ENCODE measurements around the gene NFKBIB.

The NFKBIB gene

DNA sequence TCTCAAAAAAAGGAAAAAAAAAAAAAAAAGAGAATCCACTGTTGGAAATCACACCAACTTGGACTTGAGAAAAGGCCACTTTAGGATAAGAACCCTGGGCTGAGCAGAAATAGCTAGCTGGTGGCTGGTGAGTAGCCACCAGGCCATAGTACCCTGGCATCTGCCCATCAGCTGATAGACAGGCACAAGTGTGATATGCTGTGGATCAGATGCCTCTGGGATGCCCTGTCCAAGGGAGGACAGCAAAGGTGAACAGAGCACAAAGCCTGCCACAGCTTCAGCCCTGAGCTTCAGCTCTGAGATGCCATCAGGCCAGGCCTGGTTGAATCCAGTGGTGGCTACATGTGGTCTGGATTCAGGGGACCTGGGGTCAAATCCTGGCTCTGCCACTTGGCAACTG lies 9.1 kb upstream of the NFKBIB start:
- TF ChIP-seq, protein P1, sequence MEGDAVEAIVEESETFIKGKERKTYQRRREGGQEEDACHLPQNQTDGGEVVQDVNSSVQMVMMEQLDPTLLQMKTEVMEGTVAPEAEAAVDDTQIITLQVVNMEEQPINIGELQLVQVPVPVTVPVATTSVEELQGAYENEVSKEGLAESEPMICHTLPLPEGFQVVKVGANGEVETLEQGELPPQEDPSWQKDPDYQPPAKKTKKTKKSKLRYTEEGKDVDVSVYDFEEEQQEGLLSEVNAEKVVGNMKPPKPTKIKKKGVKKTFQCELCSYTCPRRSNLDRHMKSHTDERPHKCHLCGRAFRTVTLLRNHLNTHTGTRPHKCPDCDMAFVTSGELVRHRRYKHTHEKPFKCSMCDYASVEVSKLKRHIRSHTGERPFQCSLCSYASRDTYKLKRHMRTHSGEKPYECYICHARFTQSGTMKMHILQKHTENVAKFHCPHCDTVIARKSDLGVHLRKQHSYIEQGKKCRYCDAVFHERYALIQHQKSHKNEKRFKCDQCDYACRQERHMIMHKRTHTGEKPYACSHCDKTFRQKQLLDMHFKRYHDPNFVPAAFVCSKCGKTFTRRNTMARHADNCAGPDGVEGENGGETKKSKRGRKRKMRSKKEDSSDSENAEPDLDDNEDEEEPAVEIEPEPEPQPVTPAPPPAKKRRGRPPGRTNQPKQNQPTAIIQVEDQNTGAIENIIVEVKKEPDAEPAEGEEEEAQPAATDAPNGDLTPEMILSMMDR (IDR thresholded peaks at IDR 0.05; ENCODE audit: low read depth, low read length, missing control alignments): no peak
- no peak overlapping the region for H3K4me3 ChIP-seq (replicated peaks; ENCODE audit: low read depth, low read length)
- no peak for DNase-seq (ENCODE audit: extremely low read depth, low read depth)

DNA sequence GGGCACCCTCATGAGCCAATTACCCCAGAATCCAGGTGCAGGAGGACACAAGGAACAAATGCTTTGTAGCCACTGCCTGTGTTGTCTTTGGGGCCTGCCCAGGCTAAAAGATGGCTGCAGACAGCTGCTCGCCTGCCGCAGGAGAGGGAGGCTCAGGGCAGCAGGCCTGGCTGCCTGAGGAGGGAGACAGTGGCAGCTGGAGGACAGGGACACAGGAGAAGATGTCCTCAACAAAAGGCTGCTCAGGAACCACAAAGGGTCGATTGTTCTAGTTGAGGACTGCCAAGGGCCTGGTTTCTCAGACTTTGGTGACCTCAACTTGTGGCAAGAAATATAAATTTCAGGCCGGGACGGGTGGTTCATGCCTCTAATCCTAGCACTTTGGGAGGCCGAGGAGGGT lies 8.0 kb upstream of the NFKBIB start:
- DNase-seq (ENCODE audit: extremely low read depth, low read depth): no peak
- TF ChIP-seq, protein P1 (IDR thresholded peaks at IDR 0.05; ENCODE audit: low read depth, low read length, missing control alignments): no peak
- H3K4me3 ChIP-seq (replicated peaks; ENCODE audit: low read depth, low read length): no peak overlapping the region

DNA sequence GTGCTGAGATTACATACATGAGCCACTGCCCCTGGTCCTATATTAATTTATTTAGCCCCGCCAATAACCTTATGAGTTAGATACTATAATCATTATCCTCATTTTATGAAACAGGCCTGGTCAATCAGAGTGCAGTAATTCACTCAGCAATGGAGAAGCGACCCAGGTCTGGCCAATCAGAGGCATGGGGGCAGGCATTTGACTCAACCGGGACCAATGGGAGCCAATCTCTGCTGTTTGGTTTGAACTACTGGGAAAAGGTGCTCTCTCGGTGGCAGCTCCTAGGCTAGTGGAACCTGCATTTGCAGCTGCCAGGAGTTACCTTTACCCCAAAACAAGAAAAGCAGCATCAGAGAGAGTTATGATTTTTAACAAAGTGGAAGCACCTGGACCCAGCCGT lies 6.9 kb upstream of the NFKBIB start:
- no peak overlapping the region for H3K4me3 ChIP-seq (replicated peaks; ENCODE audit: low read depth, low read length)
- no peak for DNase-seq (ENCODE audit: extremely low read depth, low read depth)
- TF ChIP-seq, protein P1 (IDR thresholded peaks at IDR 0.05; ENCODE audit: low read depth, low read length, missing control alignments): no peak

DNA sequence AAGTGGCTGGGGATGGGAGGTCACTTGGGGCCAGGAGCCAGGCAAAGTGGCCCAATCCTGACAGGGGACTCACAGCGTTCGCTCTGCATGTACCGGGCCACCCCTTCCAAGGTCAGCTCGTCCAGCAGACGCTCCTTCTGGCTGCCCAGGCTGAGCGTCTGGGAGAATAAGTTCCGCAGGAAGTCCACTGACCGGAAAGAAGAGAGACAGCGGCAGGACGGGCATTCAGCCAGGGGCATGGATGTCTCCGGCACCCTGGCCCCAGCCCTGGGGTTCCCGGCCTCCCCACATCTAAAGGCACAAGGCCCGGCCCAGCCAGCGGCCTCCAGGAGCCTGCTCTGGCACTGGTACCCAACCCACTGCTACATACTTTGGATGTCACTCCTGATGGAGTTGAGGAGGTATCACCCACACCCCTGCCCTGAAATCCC lies 6.4 kb upstream of the NFKBIB start:
- H3K4me3 ChIP-seq (replicated peaks; ENCODE audit: low read depth, low read length): no peak overlapping the region
- no peak for DNase-seq (ENCODE audit: extremely low read depth, low read depth)
- TF ChIP-seq, protein P1 (IDR thresholded peaks at IDR 0.05; ENCODE audit: low read depth, low read length, missing control alignments): no peak

DNA sequence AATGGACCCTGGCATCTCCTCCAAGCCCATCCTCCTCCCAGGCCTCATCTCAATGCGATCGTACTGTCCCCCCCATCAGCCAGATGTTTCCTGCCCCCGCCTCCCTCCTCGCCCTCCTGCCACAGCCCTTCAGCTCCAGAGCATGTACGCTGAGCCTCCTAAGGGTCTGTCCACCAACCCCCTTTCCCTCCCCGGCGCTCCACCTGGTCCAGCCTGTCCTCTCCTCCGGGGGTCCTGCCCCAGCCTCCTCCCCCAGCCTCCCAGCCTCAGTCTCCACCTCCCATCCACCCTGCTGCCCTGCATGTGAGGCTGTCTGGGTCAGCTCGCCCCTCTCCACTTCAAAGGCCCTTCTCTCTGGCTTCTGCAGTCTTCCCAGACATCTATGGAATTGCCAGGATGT lies 4.8 kb upstream of the NFKBIB start:
- H3K4me3 ChIP-seq (replicated peaks; ENCODE audit: low read depth, low read length): no peak overlapping the region
- DNase-seq (ENCODE audit: extremely low read depth, low read depth): no peak
- TF ChIP-seq, protein P1 (IDR thresholded peaks at IDR 0.05; ENCODE audit: low read depth, low read length, missing control alignments): no peak

DNA sequence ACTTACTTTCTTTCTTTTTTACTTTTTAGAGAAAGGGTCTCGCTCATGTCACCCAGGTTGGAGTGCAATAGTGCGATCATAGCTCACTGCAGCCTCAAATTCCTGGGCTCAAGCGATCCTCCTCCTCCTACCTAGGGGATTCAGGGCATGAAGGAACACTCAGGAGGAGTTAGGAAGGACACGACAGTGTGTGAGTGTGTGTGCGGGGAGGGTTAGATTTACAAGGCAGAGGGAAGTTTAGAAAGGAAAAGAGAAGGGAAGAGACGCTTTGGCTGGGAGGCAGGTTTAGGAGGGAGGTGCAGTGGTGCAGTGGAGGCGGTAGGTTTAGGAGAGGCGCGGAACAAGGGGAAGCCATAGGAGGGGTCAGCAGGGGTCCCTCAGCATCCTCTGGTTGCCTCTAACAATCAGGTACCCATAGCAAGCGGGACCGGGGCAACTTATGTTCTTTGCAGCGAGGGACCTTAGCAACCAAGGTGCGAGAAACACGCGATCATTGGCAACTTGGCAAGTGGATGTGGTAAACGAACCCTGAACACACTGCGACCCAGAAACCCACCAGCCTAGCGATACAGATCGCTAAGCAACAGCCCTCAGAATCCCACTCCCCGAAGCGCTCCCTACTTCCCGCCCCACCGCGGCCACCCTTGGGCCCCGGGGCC lies 852 bp upstream of the NFKBIB start:
- no peak for DNase-seq (ENCODE audit: extremely low read depth, low read depth)
- peak overlapping the region; percentile 71 for H3K4me3 ChIP-seq (replicated peaks; ENCODE audit: low read depth, low read length)
- TF ChIP-seq, protein P1 (IDR thresholded peaks at IDR 0.05; ENCODE audit: low read depth, low read length, missing control alignments): no peak

DNA sequence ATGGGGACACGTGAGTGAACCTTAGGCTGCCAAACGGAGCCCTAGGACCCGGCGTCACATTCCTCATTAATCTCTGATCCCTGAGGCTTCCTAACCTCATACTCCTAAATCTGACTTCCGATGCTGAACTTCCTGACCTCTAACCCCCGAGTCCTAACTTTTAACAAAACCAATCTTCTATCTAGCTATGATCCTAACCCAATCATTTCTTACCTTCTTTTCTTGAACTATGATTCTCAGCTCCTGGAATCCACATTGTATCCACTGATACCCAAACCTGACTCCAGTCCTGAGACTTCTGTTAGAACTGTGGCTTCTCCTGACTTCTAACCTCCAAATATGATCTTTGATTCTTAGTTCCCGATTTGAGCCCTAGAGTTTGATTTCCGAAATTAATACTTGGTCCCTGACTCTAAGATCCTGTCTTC lies 447 bp downstream of the NFKBIB start:
- TF ChIP-seq, protein P1 (IDR thresholded peaks at IDR 0.05; ENCODE audit: low read depth, low read length, missing control alignments): no peak
- DNase-seq (ENCODE audit: extremely low read depth, low read depth): peak; percentile 16
- peak overlapping the region; percentile 71 for H3K4me3 ChIP-seq (replicated peaks; ENCODE audit: low read depth, low read length)
